Activated CD4-positive, alpha-beta T cell treated with anti-CD3 and anti-CD28 coated beads for 4 hours (primary cell): ENCODE data around the gene SLC25A44.

Experiments
- DNase-seq, 2 donors: peaks; one replicate each; pipeline ENCODE4 v3.0.0-alpha.2; 2020

The SLC25A44 gene

GRCh38 chr1:156244126-156244525 is 50.2 kb downstream of the SLC25A44 start:
- DNase-seq = no peak

DNA sequence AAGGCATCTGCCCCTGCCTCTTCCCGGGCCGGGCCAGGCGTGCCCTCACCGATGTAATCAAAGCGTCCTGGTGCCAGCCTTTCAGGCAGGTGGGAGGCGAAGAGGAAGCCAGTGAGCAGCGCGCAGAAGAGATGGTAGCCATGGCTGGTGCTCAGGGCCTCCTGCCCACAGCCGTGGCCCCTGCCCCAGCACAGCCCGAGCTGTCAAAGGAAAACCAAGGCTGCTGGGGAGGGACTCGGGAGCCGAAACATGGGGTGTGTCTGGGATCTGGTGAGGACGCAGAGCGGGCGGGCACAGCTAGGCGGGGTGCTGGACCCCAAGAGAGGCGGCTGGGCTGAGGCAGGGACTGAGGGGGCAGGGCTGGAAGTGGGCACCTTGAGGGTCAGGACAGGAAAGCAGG is 50.8 kb downstream of the SLC25A44 start:
- DNase-seq = no peak

GRCh38 chr1:156245451-156246232 is 51.7 kb downstream of the SLC25A44 start:
- DNase-seq = peak; percentile 20 to 26

- DNase-seq = no peak
Observed at GRCh38 chr1:156246241-156246780, 52.4 kb downstream of the SLC25A44 start.

- DNase-seq = no peak
Observed at GRCh38 chr1:156246781-156247459, 53.0 kb downstream of the SLC25A44 start.

DNA sequence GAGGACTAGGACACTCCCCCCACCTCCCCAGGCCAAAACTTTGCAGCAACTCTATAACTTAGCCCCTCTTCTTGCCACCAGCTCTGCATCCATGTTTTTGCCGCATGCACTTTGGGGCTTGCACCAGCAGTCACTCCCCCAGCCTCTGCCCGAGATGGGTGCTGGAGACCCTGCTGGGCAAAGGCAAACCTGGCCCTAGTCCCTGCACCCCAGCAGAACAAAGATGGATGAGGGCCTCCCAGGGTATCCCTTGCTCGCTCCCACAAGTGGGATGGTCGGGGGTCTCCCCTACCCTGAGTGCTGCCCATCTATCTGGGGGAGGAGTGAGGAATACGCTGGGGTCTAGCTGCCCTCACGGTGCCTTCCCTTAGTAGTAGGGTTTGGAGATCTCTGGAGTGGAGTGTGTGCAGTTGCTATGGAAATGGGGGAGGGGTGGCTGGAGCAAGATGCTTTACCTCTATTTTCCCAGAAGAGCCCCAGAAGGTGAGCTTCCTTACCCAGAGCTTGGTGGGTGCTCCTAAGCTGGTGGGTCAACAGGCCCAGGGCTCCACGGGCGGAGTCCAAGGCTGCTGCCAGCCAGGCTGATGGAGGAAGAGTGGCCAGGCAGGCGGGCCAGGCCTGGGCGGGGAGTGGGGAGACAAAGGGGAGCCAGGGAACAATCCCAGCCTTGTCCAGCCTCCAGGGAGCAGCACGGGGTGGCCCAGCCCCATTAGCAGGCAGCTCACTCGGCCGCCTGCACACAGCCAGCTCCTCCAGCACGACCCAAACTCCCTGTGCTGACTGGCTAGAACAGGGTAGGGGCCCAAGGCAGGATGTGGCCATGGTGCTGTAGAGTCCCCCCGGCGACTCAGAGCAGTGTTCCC is 53.8 kb downstream of the SLC25A44 start, which contains the start of gene PAQR6:
PAQR6 (minus strand) TSS at position 597 of the 863 bp plus-strand sequence. CDS start 1,325 bp downstream, outside the sequence.
- DNase-seq = no peak

DNA sequence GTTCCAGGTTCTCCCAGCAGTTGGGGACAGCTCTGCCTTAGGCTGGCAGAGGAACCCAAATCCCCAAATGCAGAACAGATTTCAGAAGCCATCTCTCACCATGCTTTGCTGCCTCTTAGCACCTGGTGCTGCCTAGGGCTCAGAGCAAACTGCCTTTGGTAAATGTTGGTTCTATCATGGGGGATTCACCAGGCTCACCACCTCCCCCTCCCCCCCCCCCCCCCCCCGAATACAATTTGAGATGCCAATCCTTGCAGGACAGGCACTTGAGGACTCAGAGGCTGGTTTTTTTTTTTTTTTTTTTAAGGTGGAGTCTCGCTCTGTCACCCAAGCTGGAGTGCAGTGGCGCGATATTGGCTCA is 54.4 kb downstream of the SLC25A44 start:
- DNase-seq = no peak

DNA sequence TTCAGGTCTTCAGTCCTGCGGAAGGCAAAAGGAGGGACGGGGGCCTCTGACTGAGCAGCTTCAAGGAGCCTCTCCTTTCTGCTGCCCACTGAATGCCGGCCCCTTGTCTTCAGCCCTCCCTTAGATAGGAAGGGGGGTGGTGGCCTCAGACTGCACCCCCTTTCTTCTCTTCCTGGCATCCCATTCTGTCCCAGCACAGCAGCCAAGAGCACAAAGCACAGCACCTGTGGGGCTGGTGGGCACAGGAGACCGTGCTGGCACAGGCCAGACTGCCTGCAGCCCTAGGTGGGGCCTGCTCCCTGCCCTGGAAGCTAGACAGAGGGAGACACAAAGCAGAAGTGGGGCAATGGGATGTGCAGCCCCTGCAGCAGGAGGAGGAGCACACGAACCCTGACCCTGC is 55.7 kb downstream of the SLC25A44 start:
- no peak for DNase-seq

DNA sequence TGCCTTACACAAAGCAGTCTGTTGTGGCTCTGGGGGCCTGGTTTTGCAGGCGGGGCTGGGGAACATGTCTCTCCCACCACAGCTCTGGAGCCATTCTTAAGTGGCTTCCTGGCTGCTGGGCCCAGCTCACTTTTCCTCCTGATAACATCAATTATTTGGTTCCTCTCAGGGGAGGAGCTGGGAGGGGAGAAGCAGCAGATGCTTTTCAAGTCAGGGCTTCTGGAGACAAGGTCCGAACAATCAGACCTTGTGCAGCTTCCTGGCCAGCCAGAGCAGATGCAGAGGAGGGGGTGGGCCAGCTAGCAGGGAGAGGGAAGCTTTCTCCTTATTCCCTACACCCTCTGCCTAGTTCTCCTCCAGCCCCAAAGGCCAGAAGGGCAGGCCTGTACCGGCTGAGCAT is 57.6 kb downstream of the SLC25A44 start:
- no peak for DNase-seq

DNA sequence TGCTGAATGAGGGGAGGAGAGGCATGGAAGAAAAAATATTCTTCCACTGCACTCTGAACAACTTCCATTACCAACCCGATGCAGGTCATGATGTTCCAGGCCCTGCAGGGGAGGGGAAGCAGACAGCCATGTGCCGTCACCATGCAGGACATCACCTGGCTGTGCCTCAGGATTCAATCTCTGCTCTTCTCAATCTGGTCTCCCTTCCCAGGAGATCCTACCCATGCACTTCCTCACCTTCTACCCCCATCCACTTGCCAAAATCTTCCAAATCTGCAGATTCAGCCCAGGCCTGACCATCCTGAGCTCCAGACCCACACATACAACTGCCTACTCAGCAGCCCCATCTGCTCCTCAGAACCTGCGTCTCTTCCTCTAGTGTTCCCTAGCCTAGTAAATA is 59.7 kb downstream of the SLC25A44 start:
- no peak for DNase-seq

- DNase-seq = no peak
Observed at GRCh38 chr1:156257711-156258110, 63.8 kb downstream of the SLC25A44 start.

- DNase-seq = no peak
Observed at GRCh38 chr1:156258859-156259258, 65.0 kb downstream of the SLC25A44 start.

GRCh38 chr1:156259805-156260204 is 65.9 kb downstream of the SLC25A44 start:
- DNase-seq = no peak

- DNase-seq = no peak
Observed at GRCh38 chr1:156260896-156261295, 67.0 kb downstream of the SLC25A44 start.
